Endothelial cell of hepatic sinusoid (primary cell): ENCODE measurements around the gene MAP3K12.
"Not testable (repeated sequence)": the region's sequence is repeated elsewhere in the genome, so short reads cannot be mapped to it uniquely, and the experiment has no call there.

Source experiments
- in situ Hi-C: cut with HindIII; loops from 2 replicates; pipeline ENCODE4 v1.10.0; 2017; ENCODE audit warnings: low sequenced_read_pairs

The MAP3K12 gene

DNA sequence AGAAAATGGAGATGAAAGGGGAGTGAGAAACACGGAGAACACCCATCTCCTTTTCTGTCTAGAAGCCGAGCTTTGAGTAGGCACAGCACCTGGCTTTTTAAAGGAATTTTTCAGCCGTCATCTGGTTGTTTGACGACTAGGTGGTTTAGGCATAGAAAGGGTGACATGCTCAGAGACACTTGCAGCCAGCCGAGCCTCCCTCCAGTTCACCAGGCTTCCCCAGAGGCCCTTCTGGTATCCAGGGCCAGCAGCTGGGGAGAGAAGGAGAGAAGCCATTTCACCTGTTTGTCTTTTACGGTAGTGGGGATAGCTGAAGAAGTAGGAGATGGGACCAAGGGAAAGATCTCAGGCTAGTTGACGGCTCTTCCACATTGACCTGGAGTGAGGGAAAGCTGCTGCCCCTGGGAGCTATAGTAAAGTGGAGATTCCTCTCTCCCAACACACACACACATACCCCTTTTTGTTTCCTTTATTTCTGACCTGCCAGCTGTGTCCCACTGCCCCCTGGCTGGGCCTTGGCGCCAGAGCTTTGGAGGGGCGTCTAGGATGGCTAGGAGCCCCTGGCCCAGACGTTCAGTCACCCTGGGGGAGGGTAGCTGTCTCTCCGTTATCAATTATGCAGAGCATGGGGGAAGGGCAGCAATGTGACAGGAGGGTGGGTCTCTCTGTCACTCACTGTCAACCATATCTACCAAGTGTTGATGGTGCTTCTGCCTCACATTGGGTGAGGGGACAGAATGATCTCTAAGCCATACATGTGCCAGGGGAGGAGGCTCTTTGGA lies 5.5 kb downstream of the MAP3K12 start:
- in situ Hi-C loops, result no loop called here

GRCh38 chr12:53492830-53493609 lies 6.2 kb downstream of the MAP3K12 start:
- in situ Hi-C loops, result no loop called here

- in situ Hi-C loops, result no loop called here
These were observed 7.1 kb downstream of the MAP3K12 start for GRCh38 chr12:53492188-53492587.

GRCh38 chr12:53489242-53489864 lies 9.9 kb downstream of the MAP3K12 start:
- in situ Hi-C loops, result no loop called here

GRCh38 chr12:53486736-53487487 lies 12.3 kb downstream of the MAP3K12 start:
- in situ Hi-C loops, result no loop called here

DNA sequence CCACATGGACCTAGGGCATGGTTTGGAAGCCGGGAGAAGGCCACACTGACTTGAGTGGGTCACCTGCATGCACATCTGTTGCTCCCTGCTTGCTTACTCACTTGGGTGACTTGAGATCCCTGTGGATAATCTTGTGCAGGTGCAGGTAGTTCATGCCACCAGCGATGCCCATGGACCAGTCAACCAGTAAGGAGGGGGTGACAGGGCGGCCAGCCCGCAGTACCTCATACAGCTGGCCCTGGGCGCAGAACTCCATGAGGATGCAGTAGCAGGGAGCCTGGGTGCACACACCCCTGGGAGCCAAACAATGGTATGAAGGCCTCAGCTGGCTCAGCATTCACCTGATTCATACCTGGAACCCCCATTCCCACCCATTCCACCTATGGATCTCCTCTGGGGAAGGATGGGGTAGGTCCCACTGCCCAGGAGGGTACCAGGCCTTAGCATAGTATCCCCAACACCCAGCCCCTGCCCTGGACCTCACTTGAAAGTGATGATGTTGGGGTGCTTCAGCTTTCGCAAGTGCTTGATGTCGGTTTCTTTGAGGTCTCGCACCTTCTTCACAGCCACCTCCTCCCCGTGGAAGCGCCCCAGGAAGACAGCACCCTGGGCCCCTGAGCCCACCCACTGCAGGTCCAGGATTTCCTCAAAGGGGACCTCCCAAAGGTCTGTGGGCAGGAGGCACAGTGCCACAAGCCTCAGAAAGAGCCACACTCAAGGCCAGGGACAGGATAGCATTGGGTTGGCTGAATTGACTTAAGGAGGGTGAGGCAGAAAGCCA lies 13.1 kb downstream of the MAP3K12 start:
- in situ Hi-C loops, result no loop called here

- in situ Hi-C loops, result no loop called here
These were observed 14.3 kb downstream of the MAP3K12 start for GRCh38 chr12:53484686-53485575.

DNA sequence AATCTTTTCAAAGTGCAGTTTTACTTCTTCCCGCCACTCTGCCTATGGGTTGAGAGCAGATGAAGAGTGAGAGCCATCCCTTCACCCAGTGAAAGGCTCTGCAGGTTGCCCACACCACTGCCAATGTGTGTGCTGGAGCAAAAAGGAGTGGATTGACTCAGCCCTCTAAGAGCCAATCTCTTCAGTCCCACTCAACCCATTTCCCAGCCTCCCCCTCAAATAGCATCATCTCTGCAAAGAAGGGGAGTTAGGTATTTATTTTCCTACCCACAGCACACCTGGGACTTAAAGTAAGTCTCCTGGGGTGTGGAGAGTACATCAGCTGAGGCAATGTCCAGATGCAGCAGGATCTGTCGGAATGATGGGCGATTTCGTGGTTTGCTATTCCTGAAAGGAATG lies 15.3 kb downstream of the MAP3K12 start:
- in situ Hi-C loops, result no loop called here

DNA sequence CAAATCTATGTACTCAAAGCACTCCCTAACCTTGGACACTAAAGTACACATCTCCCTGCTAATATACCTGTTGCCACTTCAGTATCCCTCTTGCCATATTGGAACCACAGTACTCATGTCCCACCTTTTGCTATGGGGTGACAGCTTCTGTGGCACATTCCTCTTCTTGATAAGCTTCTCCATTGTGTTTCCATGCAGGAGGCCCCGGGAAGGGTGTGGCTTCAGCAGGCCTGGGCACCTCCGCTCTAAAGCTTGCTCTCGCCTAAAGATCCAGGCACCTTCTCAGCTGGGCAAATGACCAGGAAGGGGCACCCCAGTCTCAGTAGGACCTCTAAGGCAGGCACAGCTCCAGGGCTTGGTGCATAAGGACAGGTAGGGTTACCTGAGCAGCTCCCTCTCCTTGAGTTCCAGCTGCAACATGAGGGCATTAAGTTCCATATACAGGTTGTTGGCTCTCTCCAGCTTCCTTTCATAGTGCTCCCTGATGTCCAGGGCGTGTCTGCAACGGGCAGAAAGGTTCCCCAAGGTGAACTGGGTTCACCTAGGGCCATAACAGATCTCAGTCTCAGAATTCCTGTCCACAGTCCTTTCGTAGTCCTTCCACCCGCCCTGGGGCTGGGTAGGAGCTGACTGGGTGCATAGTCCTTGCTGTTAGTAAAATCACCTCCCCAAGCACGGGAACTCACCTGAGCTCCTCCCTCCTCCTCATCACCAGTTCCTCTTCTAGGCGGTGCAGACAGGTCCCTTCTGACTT lies 15.9 kb downstream of the MAP3K12 start:
- in situ Hi-C loops, result no loop called here

DNA sequence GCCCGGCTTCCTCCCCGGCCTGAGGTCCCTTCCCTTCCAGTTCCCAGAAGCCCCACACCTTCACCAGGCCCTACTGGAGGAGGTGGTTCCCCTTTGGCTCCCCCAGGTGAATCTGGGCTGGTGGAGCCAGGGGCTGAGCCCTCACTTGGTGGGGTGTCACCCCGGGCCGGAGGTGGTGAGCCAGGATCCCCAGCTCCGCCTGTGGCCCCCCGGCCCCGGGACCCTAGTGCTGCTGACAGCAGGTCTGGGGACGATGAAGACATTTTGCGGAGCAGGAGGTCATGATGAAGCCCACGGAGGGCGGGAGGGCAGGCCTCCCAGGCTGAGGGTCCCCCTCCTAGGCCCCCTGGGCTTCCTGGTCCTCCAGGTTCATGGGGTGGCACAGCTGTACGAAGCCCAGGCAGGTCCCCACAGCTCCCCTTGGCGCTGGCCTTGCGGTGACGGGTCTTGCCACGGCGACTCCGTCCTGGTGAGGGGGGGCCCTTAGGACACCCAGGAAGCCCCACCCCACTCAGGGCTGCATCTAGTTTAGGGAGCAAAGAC lies 16.6 kb downstream of the MAP3K12 start:
- in situ Hi-C loops, result no loop called here

- in situ Hi-C loops, result no loop called here
These were observed 17.2 kb downstream of the MAP3K12 start for GRCh38 chr12:53481939-53482586.

GRCh38 chr12:53481458-53481857 lies 17.8 kb downstream of the MAP3K12 start:
- in situ Hi-C loops, result not testable (repeated sequence)

GRCh38 chr12:53480491-53481442 lies 18.5 kb downstream of the MAP3K12 start:
- in situ Hi-C loops, result no loop called here

DNA sequence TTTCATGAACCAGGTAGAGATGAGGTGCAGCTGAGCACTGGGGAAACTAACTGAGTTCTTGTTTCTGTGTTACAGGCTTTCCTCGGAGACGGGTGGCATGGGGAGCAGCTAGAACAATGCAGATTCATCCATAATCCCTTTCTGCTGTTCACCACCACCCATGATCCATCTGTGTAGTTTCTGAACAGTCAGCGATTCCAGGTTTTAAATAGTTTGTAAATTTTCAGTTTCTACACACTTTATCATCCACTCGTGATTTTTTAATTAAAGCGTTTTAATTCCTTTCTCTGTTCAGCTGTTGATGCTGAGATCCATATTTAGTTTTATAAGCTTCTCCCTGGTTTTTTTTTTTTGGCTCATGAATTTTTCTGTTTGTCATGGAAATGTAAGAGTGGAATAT lies 19.9 kb downstream of the MAP3K12 start:
- in situ Hi-C loops, result no loop called here

- in situ Hi-C loops, result no loop called here
These were observed 20.4 kb downstream of the MAP3K12 start for GRCh38 chr12:53478865-53479264.

DNA sequence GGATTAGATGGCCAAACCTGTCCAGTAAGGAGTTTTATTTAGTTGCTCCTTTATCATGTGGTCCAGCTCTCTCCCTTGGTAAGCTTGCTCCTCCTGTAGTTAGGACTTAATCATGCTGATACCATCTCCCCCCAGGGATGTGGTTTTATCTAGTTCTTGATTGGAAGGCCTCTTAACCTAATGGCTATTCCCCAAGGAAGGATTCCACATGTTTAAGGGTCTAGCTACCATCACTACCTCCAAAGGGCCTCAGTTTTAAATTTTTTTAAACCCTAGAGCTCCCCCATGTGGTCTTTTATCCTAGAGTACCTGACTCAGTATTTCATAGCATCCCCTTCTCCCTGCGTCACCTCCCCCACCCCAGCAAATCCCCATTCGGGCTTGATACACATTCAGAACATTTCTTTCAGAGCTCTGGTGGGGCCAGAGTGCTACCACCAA lies 22.5 kb downstream of the MAP3K12 start:
- in situ Hi-C loops, result no loop called here

GRCh38 chr12:53474819-53475218 lies 24.4 kb downstream of the MAP3K12 start:
- in situ Hi-C loops, result loop anchor here (5.0 kb wide), 1 partner anchor 37 kb away; no protein-coding TSS in a partner anchor
